ENCODE data around the gene LTA4H. TPM values are rescaled to one million over a fixed set of nuclear protein-coding genes. Genes with fewer than 3 reads are reported as not detected.

The LTA4H gene
- 567 TPM for total RNA-seq
- long read RNA-seq, transcript LTA4H-201 (19 exons, 2,139 nt), result major isoform, 622 of 811 reads
- long read RNA-seq, partial matches to known transcripts, result 52 of 811 reads
- long read RNA-seq, other reads (novel, unspliced or antisense), result 137 of 811 reads

DNA sequence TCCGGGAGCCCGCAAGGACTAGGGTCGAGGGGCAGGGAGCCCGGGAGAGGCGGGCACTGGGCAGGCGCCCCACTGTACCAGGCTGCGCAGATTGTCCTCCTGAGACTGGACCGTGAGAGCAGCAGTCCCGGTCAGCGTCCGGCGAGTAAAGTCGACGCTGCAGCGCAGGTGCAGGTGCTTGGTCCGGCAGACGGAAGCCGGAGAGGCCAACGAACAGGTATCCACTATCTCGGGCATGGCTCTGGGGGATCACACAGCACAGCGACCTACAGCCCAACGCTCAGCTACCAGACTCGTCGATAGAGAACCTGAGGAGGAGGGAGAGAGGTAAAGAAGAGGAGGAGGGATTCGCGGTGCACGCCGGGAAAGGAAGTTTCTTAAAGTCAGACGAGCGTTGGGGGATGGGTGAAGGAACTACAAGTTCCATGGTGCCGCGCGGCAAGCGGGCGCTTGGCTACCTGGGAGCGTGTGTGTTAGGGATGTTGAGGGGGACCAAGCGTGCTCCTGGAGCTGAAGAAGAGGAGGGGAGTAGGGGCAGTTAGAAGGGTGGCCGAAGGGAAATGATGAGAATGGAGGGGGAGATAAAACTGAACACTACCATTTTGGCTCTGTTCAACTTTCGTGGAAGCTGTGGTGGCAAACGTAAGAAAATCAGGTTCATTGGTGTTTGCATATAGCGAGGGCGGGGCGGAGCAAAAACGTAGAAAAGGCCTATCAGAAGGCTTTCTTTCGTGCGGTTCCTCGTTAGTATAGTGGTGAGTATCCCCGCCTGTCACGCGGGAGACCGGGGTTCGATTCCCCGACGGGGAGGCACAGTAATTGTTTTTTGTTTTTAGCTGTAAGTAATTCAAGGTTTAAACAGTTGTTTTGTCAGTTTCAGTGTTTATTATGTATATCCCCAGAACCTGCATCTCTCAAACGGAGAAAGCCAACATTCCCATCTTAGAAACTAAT is at the start of gene LTA4H:
Gene LTA4H (minus strand): TSS at position 305 of the 954 bp plus-strand sequence. CDS start 68 bp downstream, at position 237.
- Histone ChIP-seq H3K36me3 (no peaks in the 10 kb centered on the region), H3K4me3 (peak within 1 kb of the TSS; percentile 98), H3K4me1 (peaks cover 26% of the 10 kb centered on the region), H3K9me3 (no peaks in the 10 kb centered on the region), H3K27ac (peak within 1 kb of the TSS; percentile 89), H3K27me3 (ENCODE audit: low read depth) (no peaks in the 10 kb centered on the region)
- peak; percentile 99 for DNase-seq
- TF ChIP-seq, protein P1, sequence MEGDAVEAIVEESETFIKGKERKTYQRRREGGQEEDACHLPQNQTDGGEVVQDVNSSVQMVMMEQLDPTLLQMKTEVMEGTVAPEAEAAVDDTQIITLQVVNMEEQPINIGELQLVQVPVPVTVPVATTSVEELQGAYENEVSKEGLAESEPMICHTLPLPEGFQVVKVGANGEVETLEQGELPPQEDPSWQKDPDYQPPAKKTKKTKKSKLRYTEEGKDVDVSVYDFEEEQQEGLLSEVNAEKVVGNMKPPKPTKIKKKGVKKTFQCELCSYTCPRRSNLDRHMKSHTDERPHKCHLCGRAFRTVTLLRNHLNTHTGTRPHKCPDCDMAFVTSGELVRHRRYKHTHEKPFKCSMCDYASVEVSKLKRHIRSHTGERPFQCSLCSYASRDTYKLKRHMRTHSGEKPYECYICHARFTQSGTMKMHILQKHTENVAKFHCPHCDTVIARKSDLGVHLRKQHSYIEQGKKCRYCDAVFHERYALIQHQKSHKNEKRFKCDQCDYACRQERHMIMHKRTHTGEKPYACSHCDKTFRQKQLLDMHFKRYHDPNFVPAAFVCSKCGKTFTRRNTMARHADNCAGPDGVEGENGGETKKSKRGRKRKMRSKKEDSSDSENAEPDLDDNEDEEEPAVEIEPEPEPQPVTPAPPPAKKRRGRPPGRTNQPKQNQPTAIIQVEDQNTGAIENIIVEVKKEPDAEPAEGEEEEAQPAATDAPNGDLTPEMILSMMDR (IDR thresholded peaks at IDR 0.05), result no peak
- intact Hi-C loops (cut with DNase I), result no loop called here
- ATAC-seq, result peak; percentile 97 to 98

DNA sequence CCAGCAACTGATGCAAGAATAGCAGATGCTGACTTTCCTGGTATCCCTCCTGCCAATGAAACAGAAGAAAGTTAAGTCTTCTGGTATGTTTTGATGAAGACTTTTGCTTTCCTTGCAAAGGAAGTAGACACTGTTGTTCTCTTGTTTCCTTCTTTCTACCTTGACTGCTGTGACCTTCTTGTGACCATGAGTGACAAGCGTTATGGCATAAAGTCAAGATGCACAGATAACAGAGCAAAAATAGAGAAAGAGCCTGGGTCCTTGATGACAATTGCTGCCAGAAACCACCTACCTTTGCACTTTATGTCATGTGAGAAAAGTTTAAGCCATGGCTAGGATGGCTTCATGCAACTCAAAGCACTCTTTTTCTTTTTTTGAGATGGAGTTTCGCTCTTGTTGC is 49.2 kb upstream of the LTA4H start:
- DNase-seq (no peak), ATAC-seq (no peak)
- H3K9me3 ChIP-seq, result peaks cover 5% of the 10 kb centered on the region
- no peaks in the 10 kb centered on the region for H3K36me3 ChIP-seq
- no peak overlapping the region for H3K4me3 ChIP-seq
- TF ChIP-seq, protein P1 (IDR thresholded peaks at IDR 0.05), result no peak
- H3K27me3 ChIP-seq (ENCODE audit: low read depth), result no peaks in the 10 kb centered on the region
- intact Hi-C loops (cut with DNase I), result no loop called here
- H3K27ac ChIP-seq, result no peak overlapping the region
- H3K4me1 ChIP-seq, result no peaks in the 10 kb centered on the region

- intact Hi-C loops (cut with DNase I), result no loop called here
- H3K27me3 ChIP-seq (ENCODE audit: low read depth), result no peaks in the 10 kb centered on the region
- H3K4me3 ChIP-seq, result no peak overlapping the region
Measured at GRCh38 chr12:96083020-96083719, 47.8 kb upstream of the LTA4H start.

DNA sequence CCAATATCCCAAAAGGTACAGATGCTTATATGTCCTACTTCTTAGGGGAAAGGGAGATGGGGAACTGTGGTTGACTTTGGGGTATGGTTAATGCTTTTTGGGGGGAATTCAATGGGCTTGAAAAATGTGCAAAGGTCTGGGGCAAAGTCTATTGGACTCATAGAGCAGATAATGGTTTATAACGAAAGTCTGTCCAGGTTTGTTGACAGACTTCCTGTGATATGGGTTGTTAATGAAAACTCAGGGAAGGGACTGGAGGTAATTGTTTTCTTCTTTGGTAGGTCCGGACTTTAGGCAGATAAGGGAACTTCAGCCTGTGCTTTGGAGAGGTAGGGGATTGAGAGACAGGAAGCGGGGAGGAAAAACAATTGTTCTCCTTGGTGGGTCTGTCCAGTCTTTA is 46.2 kb upstream of the LTA4H start:
- DNase-seq, result no peak
- no peak for ATAC-seq
- H3K9me3 ChIP-seq, result peaks cover 5% of the 10 kb centered on the region
- intact Hi-C loops (cut with DNase I), result no loop called here
- TF ChIP-seq, protein P1 (IDR thresholded peaks at IDR 0.05), result no peak
- H3K4me3 ChIP-seq, result no peak overlapping the region
- no peaks in the 10 kb centered on the region for H3K36me3 ChIP-seq
- peaks cover 12% of the 10 kb centered on the region for H3K4me1 ChIP-seq
- H3K27me3 ChIP-seq (ENCODE audit: low read depth), result no peaks in the 10 kb centered on the region
- H3K27ac ChIP-seq, result no peak overlapping the region

More at GRCh38 chr12:96083020-96083719, 47.8 kb upstream of the LTA4H start:
- ATAC-seq, result no peak
- Histone ChIP-seq H3K9me3 (peaks cover 5% of the 10 kb centered on the region), H3K4me1 (peaks cover 9% of the 10 kb centered on the region), H3K27ac (no peak overlapping the region), H3K36me3 (no peaks in the 10 kb centered on the region)
- TF ChIP-seq, protein P1 (IDR thresholded peaks at IDR 0.05), result no peak
- DNase-seq, result no peak
